GM12892 (cell line): ENCODE measurements around the gene ANKRD44.

Experiments used
- POLR2A ChIP-seq: IDR thresholded peaks from 2 replicates; pipeline ENCODE4 v1.6.1; 2011; ENCODE audit warnings: low read depth, low read length, control low read depth
- POLR2AphosphoS5 ChIP-seq: IDR thresholded peaks from 2 replicates; pipeline ENCODE4 v1.6.1; 2011; ENCODE audit warnings: low read depth, low read length, control low read depth

- no peak for TF ChIP-seq POLR2A
- TF ChIP-seq POLR2AphosphoS5 = no peak
Observed at GRCh38 chr2:197247083-197247482, 63.5 kb downstream of the ANKRD44 start.
